OCI-LY3 (cell line): Measurements from ENCODE around the gene PCSK6.

Source experiments
- CTCF ChIP-seq: fragments of 200-600, 300-600 bp; sonication (generic); IDR thresholded peaks from 2 replicates; pipeline ENCODE4 v1.5.1; 2014; ENCODE audit warnings: antibody characterized with exemption, low read length, low read depth
- EZH2phosphoT487 ChIP-seq: fragments of 200-600 bp; shearing (Covaris generic); IDR thresholded peaks from 2 replicates; pipeline ENCODE4 v1.6.1; 2018; ENCODE audit warnings: antibody characterized with exemption, mixed run types, low read depth

DNA sequence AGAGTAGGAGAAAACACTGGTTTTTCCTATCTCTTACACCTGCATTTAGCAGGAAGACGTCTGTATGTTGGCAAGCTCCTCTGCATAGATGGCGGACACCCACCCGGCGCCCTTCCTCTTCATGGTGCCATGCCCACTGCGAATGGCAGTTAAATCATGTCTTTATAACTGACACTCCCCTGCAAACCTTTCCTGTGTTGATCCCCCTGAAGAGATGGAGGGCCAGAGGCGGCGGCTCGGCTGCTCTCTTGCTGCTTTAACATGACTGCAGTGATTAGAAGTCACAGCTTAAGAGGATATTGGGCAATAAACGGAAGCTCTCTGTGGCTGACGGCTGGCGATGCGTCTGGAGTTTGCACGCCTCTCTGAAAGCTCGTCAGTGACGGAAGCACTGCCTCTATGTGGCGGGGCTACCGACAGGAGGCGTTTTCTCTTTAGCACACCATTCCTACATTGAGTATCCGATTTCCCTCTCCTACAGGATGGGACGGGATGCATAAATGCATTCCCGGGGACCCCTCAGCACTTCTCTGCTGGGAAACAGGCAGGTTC lies 168.9 kb downstream of the PCSK6 start:
- no peak for TF ChIP-seq CTCF
- no peak for TF ChIP-seq EZH2phosphoT487
